Heart right ventricle (tissue), 16 donors: Measurements from ENCODE around the gene MARCO. TPM values are rescaled to one million over a fixed set of nuclear protein-coding genes. Genes with fewer than 3 reads are reported as not detected.

Source experiments
- ATAC-seq, 8 donors: fragments of 200-7000 bp; cut with Tn5 transposase; one replicate each; pipeline ENCODE4 v1.9.1; 2020; ENCODE audit warnings: mild to moderate bottlenecking in 8 of 8, moderate library complexity in 8 of 8, moderate number of reproducible peaks in 1 of 8
- DNase-seq, 2 donors: peaks; one replicate each; pipeline ENCODE4 v3.0.0-alpha.2; 2020
- H3K27ac ChIP-seq, 10 donors: fragments of 200-600 bp; sonication (generic) in 2 of 10; one replicate each; pipeline versions ENCODE4 v1.5.0 to v1.8.0; 2020 to 2022; ENCODE audit warnings: mild to moderate bottlenecking in 3 of 10
- H3K27me3 ChIP-seq, 7 donors: fragments of 200-600 bp; one replicate each; pipeline ENCODE4 v1.8.0; 2021 to 2022; ENCODE audit warnings: mild to moderate bottlenecking in 2 of 7
- H3K36me3 ChIP-seq, 9 donors: fragments of 200-600 bp; sonication (generic) in 1 of 9; one replicate each; pipeline versions ENCODE4 v1.5.0 to v1.8.0; 2020 to 2022; ENCODE audit warnings: mild to moderate bottlenecking in 2 of 9
- H3K4me1 ChIP-seq, 9 donors: fragments of 200-600 bp; sonication (generic) in 1 of 9; one replicate each; pipeline versions ENCODE4 v1.5.0 to v1.8.0; 2020 to 2022; ENCODE audit warnings: mild to moderate bottlenecking in 4 of 9
- H3K4me3 ChIP-seq, 10 donors: fragments of 200-600 bp; sonication (generic) in 2 of 10; one replicate each; pipeline versions ENCODE4 v1.5.0 to v1.8.0; 2020 to 2022; ENCODE audit warnings: mild to moderate bottlenecking in 7 of 10, moderate library complexity in 2 of 10
- H3K9me3 ChIP-seq, 11 donors: fragments of 200-600 bp in 10 of 11; sonication (generic) in 2 of 11; one replicate each; pipeline versions ENCODE4 v1.5.0 to v1.8.0; 2013 to 2022; ENCODE audit warnings: mild to moderate bottlenecking in 2 of 11, control low read depth in 1 of 11, moderate library complexity in 1 of 11
- WGBS, 2 donors: extraction: QIAGEN DNeasy Blood & Tissue Kit; methylation state at CpG; one replicate each; pipeline ENCODE4 v1.1.7; 2013; ENCODE audit warnings: inconsistent platforms in 1 of 2; 5-methylcytosine and 5-hydroxymethylcytosine counted together
- intact Hi-C, 10 donors: fragments of 100-400 bp; cut with DNase I; formaldehyde crosslinking; loops; one replicate each; pipeline versions ENCODE4 v1.11.1 to v1.14.2; 2022
- polyA plus RNA-seq, 2 donors: library from polyadenylated mRNA; stranded (reverse); fragments of 200-250 nt; gene quantifications; one replicate each; pipeline ENCODE4 v1.2.3, GENCODE V29; 2013
- total RNA-seq, 10 donors: library from RNA; stranded (reverse); fragmentation: NEBNext Ultra II Directional in 3 of 10; extraction: Animal tissue kit (Norgen Biotek cat#: 25700) in 3 of 10; gene quantifications; one replicate each; pipeline versions ENCODE4 v1.2.1 to v1.2.4, GENCODE V29; 2021 to 2023
- TF ChIP-seq, protein P1 (sequence below), 9 donors: fragments of 200-600 bp; sonication (generic) in 2 of 9; IDR thresholded peaks; one replicate each; pipeline versions ENCODE4 v1.5.0 to v1.8.0; 2021 to 2022; ENCODE audit warnings: antibody characterized with exemption in 9 of 9, mild to moderate bottlenecking in 5 of 9, moderate library complexity in 1 of 9
- donor health status: Arrhythmogenic right ventricular cardiomyopathy.
- donor health status: ischemic (EF 13 %, LVEDD 7.1; RV severe dilation, severe dysfunction).
- donor health status: healthy with polysubstance abuse.
- donor health status: DM: no; HTN: yes; CAD: no.
- donor health status: DM: no; HTN: no; CAD: no.
- donor health status: ischemic (EF 25% LVEDD 6.9; RV normal size, moderate dysfunction).
- donor health status: ischemic (EF 25% LVEDD 5.7; RV mildly dilated, moderate dysfunction).
- donor health status: healthy.
- donor health status: DM: yes; HTN: yes; CAD: no.
- donor health status: Ischemic cardiomyopathy.
- donor health status: ischemic (EF 35%, LVEDD 5.7; RV mildly dilated, moderate dysfunction).
- donor health status: nonischemic (EF 11% LVEDD 7.7; RV severe dilation, severe dysfunction).
- donor health status: DM: yes; HTN: yes; CAD: no.
- donor health status: PGD.
- donor health status: ischemic (EF 29% LVEDD 5.4; RV normal size, mild dysfunction).
- donor health status: nonischemic (EF 23%, LVEDD 6.1; RV moderate dilation, normal function).

Gene MARCO
- total and polyA plus RNA-seq, 12 donors, result 0.47 to 31.2 (median 3.2) TPM

- H3K4me1 ChIP-seq, result peaks cover 0 to 19% (median 0%) of the 10 kb centered on the region in 9 donors
- TF ChIP-seq, protein P1, sequence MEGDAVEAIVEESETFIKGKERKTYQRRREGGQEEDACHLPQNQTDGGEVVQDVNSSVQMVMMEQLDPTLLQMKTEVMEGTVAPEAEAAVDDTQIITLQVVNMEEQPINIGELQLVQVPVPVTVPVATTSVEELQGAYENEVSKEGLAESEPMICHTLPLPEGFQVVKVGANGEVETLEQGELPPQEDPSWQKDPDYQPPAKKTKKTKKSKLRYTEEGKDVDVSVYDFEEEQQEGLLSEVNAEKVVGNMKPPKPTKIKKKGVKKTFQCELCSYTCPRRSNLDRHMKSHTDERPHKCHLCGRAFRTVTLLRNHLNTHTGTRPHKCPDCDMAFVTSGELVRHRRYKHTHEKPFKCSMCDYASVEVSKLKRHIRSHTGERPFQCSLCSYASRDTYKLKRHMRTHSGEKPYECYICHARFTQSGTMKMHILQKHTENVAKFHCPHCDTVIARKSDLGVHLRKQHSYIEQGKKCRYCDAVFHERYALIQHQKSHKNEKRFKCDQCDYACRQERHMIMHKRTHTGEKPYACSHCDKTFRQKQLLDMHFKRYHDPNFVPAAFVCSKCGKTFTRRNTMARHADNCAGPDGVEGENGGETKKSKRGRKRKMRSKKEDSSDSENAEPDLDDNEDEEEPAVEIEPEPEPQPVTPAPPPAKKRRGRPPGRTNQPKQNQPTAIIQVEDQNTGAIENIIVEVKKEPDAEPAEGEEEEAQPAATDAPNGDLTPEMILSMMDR (IDR thresholded peaks at IDR 0.05), result no peak
- DNase-seq (no peak), ATAC-seq (peak in 1 of 8 donors; percentile 33)
- H3K27me3 ChIP-seq, result peaks cover 0 to 18% (median 0%) of the 10 kb centered on the region in 7 donors
- no peak overlapping the region for H3K4me3 ChIP-seq
- WGBS, 2 donors, result 71 to 81% methylated on average over 1 of the region's 1 CpG
- H3K27ac ChIP-seq, result no peak overlapping the region
- H3K9me3 ChIP-seq, result peaks cover 0 to 28% (median 19%) of the 10 kb centered on the region in 11 donors
- H3K36me3 ChIP-seq, result no peaks in the 10 kb centered on the region
- intact Hi-C loops, result no loop called here
Measured at GRCh38 chr2:118929059-118929458, 12.9 kb upstream of the MARCO start.

- Histone ChIP-seq H3K4me1 (peaks cover 0 to 17% (median 0%) of the 10 kb centered on the region in 9 donors), H3K27me3 (no peaks in the 10 kb centered on the region), H3K36me3 (no peaks in the 10 kb centered on the region), H3K4me3 (no peak overlapping the region), H3K9me3 (peaks cover 0 to 33% (median 19%) of the 10 kb centered on the region in 11 donors), H3K27ac (no peak overlapping the region)
- WGBS, 2 donors, result 33 to 45% methylated on average over 1 of the region's 1 CpG
- ATAC-seq, result no peak
- intact Hi-C loops, result no loop called here
- DNase-seq, result no peak
- TF ChIP-seq, protein P1 (IDR thresholded peaks at IDR 0.05), result no peak
Measured at GRCh38 chr2:118932949-118933348, 9.0 kb upstream of the MARCO start.

GRCh38 chr2:118936306-118936705, 5.7 kb upstream of the MARCO start:
- ATAC-seq, result no peak
- TF ChIP-seq, protein P1 (IDR thresholded peaks at IDR 0.05), result no peak

DNA sequence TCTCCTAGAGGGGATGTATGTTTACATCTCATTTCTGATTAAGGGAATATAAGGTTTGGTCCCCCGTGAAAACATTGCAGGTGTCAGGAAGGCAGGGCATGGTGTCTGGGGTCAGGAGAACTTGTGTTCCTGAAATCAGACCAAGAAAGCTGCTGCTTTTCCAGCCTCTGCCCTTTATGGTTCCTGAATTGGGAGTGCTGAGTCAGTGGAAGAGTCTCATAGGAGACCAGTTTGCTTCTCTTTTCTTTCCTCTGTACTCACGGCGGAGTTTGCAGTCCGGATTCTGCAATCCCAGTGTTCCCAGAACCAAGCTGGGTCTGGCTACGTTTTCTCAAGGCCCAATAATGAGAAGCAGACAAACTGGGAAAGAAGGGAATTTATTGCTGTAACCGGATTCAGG, 5.1 kb upstream of the MARCO start:
- peaks cover 0 to 41% (median 0%) of the 10 kb centered on the region in 9 donors for H3K4me1 ChIP-seq

More at GRCh38 chr2:118936306-118936705, 5.7 kb upstream of the MARCO start:
- Histone ChIP-seq H3K4me1 (peaks cover 0 to 35% (median 0%) of the 10 kb centered on the region in 9 donors), H3K9me3 (peaks cover 0 to 33% (median 19%) of the 10 kb centered on the region in 11 donors), H3K27ac (peak overlapping the region in 1 of 10 donors; percentile 64), H3K27me3 (peaks cover 0 to 6% (median 0%) of the 10 kb centered on the region in 7 donors), H3K36me3 (no peaks in the 10 kb centered on the region), H3K4me3 (no peak overlapping the region)
- DNase-seq, result no peak
- intact Hi-C loops, result no loop called here
- 42 to 50% methylated on average over 2 of the region's 2 CpGs for WGBS, 2 donors

More for the DNA sequence above, 5.1 kb upstream of the MARCO start:
- 71 to 79% methylated on average over 6 of the region's 6 CpGs for WGBS, 2 donors
- Histone ChIP-seq H3K9me3 (peaks cover 0 to 28% (median 19%) of the 10 kb centered on the region in 11 donors), H3K27ac (peak overlapping the region in 1 of 10 donors; percentile 64), H3K4me3 (no peak overlapping the region), H3K36me3 (no peaks in the 10 kb centered on the region), H3K27me3 (peaks cover 0 to 6% (median 0%) of the 10 kb centered on the region in 7 donors)
- DNase-seq, result no peak
- intact Hi-C loops, result no loop called here
- TF ChIP-seq, protein P1 (IDR thresholded peaks at IDR 0.05), result no peak
- ATAC-seq, result peak in 3 of 8 donors; percentile 41 to 62 (median 47)
